Prostate gland (tissue), 2 donors: ENCODE results near the gene CTBP1. TPM values are rescaled to one million over a fixed set of nuclear protein-coding genes. Genes with fewer than 3 reads are reported as not detected.

ENCODE experiments used
- DNase-seq: peaks from one replicate; pipeline ENCODE4 v3.0.0-alpha.2; 2019; ENCODE audit warnings: low spot score
- H3K27ac ChIP-seq, 2 donors: fragments of 200-600 bp; sonication (generic); 2 replicates each; pipeline ENCODE4 v1.5.1; 2017 to 2019
- H3K27me3 ChIP-seq: fragments of 200-600 bp; sonication (generic); replicated peaks from 2 replicates; pipeline ENCODE4 v1.5.1; 2019; ENCODE audit not compliant: insufficient read depth
- H3K36me3 ChIP-seq, 2 donors: fragments of 200-600 bp; sonication (generic); 1 replicate in 1 of 2; 2 replicates in 1 of 2; pipeline versions ENCODE4 v1.5.1 to v1.8.1; 2017 to 2019
- H3K4me1 ChIP-seq: fragments of 200-600 bp; sonication (generic); replicated peaks from 2 replicates; pipeline ENCODE4 v1.5.1; 2019
- H3K4me3 ChIP-seq, 2 donors: fragments of 200-600 bp; sonication (generic); 2 replicates each; pipeline ENCODE4 v1.5.1; 2017 to 2019
- H3K9me3 ChIP-seq: fragments of 200-600 bp; sonication (generic); 2 replicates; pipeline ENCODE4 v1.5.1; 2017
- POLR2A ChIP-seq: fragments of 450-650 bp; IDR thresholded peaks from one replicate; pipeline ENCODE4 v1.6.1; 2016; ENCODE audit warnings: antibody characterized with exemption, mild to moderate bottlenecking
- POLR2AphosphoS5 ChIP-seq: sonication (generic); formaldehyde crosslinking; IDR thresholded peaks from one replicate; pipeline ENCODE4 v1.6.1; 2017; ENCODE audit warnings: antibody characterized with exemption
- WGBS: methylation state at CpG from one replicate; pipeline ENCODE4 v1.1.5; 2018; 5-methylcytosine and 5-hydroxymethylcytosine counted together
- intact Hi-C: fragments of 100-400 bp; cut with DNase I; formaldehyde crosslinking; loops from one replicate; pipeline ENCODE4 v1.14.2; 2022
- total RNA-seq, 2 donors: library from RNA; depleted of rRNA; stranded (reverse); fragments of >200 nt; gene quantifications; one replicate each; pipeline ENCODE4 v1.1.0, GENCODE V29; 2016
- TF ChIP-seq, protein P1 (sequence below), 4 experiments: fragments of 200-600 bp in 2 of 4; fragments of 450-650 bp in 2 of 4; sonication (generic) in 2 of 4; IDR thresholded peaks; 1 replicate in 3 of 4; 2 replicates in 1 of 4; pipeline ENCODE4 v1.5.1; 2016 to 2019; ENCODE audit warnings: antibody characterized with exemption in 4 of 4, mild to moderate bottlenecking in 2 of 4, moderate library complexity in 2 of 4

CTBP1 gene
- total RNA-seq, 2 donors from 2014 or later, result 173 to 264 TPM

- Histone ChIP-seq H3K9me3 (no peaks in the 10 kb centered on the region), H3K36me3 (peaks cover 5 to 8% of the 10 kb centered on the region in 2 donors), H3K27ac (peak overlapping the region in 1 of 2 donors; percentile 94), H3K4me3 (no peak overlapping the region), H3K4me1 (peaks cover 22% of the 10 kb centered on the region), H3K27me3 (no peaks in the 10 kb centered on the region)
- TF ChIP-seq POLR2AphosphoS5 (no peak), POLR2A (no peak)
- TF ChIP-seq, protein P1, sequence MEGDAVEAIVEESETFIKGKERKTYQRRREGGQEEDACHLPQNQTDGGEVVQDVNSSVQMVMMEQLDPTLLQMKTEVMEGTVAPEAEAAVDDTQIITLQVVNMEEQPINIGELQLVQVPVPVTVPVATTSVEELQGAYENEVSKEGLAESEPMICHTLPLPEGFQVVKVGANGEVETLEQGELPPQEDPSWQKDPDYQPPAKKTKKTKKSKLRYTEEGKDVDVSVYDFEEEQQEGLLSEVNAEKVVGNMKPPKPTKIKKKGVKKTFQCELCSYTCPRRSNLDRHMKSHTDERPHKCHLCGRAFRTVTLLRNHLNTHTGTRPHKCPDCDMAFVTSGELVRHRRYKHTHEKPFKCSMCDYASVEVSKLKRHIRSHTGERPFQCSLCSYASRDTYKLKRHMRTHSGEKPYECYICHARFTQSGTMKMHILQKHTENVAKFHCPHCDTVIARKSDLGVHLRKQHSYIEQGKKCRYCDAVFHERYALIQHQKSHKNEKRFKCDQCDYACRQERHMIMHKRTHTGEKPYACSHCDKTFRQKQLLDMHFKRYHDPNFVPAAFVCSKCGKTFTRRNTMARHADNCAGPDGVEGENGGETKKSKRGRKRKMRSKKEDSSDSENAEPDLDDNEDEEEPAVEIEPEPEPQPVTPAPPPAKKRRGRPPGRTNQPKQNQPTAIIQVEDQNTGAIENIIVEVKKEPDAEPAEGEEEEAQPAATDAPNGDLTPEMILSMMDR (IDR thresholded peaks at IDR 0.05), result no peak
- intact Hi-C loops, result no loop called here
- WGBS, result 91% methylated on average over 34 of the region's 34 CpGs
- no peak for DNase-seq
Measured at GRCh38 chr4:1216076-1216614, 32.8 kb downstream of the CTBP1 start.

- DNase-seq, result no peak
- peak overlapping the region in 1 of 2 donors; percentile 94 for H3K27ac ChIP-seq
- H3K36me3 ChIP-seq, result peaks cover 5 to 8% of the 10 kb centered on the region in 2 donors
- H3K4me3 ChIP-seq, result no peak overlapping the region
- TF ChIP-seq POLR2AphosphoS5 (no peak), POLR2A (no peak)
- TF ChIP-seq, protein P1 (IDR thresholded peaks at IDR 0.05), result no peak
- H3K4me1 ChIP-seq, result peaks cover 30% of the 10 kb centered on the region
- intact Hi-C loops, result no loop called here
- H3K9me3 ChIP-seq, result no peaks in the 10 kb centered on the region
- WGBS, result 76% methylated on average over 26 of the region's 31 CpGs
- no peaks in the 10 kb centered on the region for H3K27me3 ChIP-seq
Measured at GRCh38 chr4:1215141-1216075, 33.5 kb downstream of the CTBP1 start.

DNA sequence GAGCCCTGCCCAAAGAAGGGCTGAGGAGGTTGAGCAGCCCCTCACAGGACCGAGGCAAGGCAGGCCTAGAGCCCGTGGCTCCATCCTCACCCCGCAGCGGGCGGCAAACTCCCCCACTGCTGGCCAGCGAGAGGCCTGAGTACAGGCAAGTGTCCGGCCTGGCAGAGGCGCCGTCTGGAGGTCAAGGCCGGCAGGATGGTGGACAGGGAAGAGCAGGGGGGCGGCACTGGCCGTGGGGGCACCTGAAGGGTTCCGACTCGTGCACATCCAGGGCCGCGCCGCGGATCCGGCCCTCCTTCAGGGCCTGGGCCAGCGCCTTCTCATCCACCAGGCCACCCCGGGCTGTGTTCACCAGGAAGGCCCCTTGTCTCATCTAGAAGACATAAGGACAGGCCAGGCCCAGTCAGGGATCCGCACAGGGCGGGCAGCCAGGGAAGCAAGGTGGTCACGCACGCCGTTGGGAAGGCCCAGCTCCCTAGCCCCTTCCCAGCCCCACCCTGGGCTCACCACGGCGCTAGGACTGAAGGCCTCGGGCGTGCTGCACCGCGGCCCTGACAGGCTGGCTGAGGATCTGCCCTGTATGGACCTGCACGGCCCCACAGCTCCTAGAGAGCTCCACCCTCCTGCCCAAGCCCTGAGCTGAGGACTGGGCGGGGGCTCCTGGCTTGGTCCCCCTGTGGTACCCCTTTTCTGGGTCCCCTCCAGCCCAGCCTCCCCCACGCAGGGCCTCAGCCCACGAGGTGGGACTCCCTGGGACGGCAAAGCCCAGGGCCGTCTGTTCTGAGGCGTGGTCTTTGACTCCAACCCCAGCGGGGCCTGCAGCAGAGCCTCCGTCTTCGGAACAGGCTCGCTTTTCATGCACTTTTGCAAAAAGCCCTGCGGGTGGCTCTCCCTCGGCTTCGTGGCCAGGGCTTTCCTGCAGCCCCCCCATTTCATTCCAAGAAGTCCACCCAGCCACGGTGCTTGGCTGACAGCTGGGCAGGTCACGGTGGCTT, 34.5 kb downstream of the CTBP1 start:
- Histone ChIP-seq H3K4me1 (peaks cover 40% of the 10 kb centered on the region), H3K27ac (peak overlapping the region; percentile 16 to 94)

DNA sequence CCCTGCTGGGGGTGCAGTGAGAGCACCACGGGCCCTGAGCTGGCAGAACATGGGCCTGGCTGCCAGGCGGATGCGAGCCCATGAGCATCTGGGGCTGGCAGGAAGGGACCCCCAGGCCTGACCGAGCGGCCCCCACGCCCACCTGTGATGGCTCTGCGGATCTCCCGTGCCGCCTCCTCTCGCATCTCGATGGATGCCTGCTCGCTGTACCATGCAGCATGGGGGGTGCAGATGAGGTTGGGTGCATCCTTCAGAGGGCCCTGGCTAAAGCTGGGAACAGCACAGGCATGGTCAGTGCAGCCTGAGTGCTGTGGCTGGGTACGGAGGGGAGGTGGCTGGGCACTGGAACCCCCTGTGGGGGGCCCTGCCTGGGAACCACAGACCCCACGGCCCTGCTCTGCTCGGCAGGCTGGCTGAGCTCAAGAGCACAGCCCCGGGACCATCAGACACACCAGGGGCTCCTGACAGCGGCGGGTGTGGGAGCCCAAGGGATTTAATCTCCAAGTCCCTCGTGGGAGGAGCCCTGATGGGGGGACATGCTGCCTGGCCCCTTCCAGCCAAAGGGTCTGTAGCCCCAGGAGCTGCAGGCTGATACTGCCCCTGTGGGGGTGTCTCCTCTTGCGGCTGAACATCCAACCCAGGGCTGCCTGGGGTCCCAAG, 35.5 kb downstream of the CTBP1 start:
- no peaks in the 10 kb centered on the region for H3K27me3 ChIP-seq
- no peaks in the 10 kb centered on the region for H3K9me3 ChIP-seq
- WGBS, result 86% methylated on average over 18 of the region's 20 CpGs
- intact Hi-C loops, result loop anchor here (5.0 kb wide), 1 partner anchor 41 kb away; the partner anchor contains the start of gene SPON2
- H3K36me3 ChIP-seq, result peaks cover 5 to 8% of the 10 kb centered on the region in 2 donors
- peak overlapping the region; percentile 16 to 94 for H3K27ac ChIP-seq
- DNase-seq, result no peak
- no peak overlapping the region for H3K4me3 ChIP-seq
- TF ChIP-seq, protein P1 (IDR thresholded peaks at IDR 0.05), result no peak
- TF ChIP-seq POLR2AphosphoS5, result no peak
- TF ChIP-seq POLR2A, result no peak
- H3K4me1 ChIP-seq, result peaks cover 49% of the 10 kb centered on the region

More for the DNA sequence above, 34.5 kb downstream of the CTBP1 start:
- Histone ChIP-seq H3K9me3 (no peaks in the 10 kb centered on the region), H3K4me3 (no peak overlapping the region), H3K36me3 (peaks cover 5 to 8% of the 10 kb centered on the region in 2 donors), H3K27me3 (no peaks in the 10 kb centered on the region)
- no peak for DNase-seq
- 87% methylated on average over 45 of the region's 48 CpGs for WGBS
- no peak for TF ChIP-seq POLR2AphosphoS5
- TF ChIP-seq, protein P1 (IDR thresholded peaks at IDR 0.05), result no peak
- no peak for TF ChIP-seq POLR2A
- intact Hi-C loops, result loop anchor here (5.0 kb wide), 1 partner anchor 42 kb away; the partner anchor contains the start of gene SPON2
